ENCODE measurements around the gene TSPOAP1.

Gene TSPOAP1

GRCh38 chr17:58316260-58316960 is 12.2 kb downstream of the TSPOAP1 start:
- DNase-seq: no peak

GRCh38 chr17:58315750-58316149 is 12.8 kb downstream of the TSPOAP1 start:
- no peak for DNase-seq

- DNase-seq: peak; percentile 91
Measured at GRCh38 chr17:58315281-58315711, 13.3 kb downstream of the TSPOAP1 start.

DNA sequence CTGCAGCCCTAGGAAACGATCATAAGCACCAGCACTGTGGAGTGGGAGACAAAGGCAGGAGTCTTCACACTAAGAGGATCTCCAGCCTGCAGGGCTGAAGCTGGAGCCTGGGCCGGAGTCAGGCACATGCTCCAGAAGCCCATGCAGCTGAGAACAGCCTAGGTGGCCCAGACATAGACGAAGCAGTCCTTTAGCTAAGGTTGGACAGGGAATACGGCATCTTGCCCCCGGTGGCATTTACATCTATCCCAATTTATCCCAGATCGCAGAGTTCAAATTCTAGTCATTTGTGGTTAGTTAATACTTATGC is 13.9 kb downstream of the TSPOAP1 start:
- DNase-seq: no peak

DNA sequence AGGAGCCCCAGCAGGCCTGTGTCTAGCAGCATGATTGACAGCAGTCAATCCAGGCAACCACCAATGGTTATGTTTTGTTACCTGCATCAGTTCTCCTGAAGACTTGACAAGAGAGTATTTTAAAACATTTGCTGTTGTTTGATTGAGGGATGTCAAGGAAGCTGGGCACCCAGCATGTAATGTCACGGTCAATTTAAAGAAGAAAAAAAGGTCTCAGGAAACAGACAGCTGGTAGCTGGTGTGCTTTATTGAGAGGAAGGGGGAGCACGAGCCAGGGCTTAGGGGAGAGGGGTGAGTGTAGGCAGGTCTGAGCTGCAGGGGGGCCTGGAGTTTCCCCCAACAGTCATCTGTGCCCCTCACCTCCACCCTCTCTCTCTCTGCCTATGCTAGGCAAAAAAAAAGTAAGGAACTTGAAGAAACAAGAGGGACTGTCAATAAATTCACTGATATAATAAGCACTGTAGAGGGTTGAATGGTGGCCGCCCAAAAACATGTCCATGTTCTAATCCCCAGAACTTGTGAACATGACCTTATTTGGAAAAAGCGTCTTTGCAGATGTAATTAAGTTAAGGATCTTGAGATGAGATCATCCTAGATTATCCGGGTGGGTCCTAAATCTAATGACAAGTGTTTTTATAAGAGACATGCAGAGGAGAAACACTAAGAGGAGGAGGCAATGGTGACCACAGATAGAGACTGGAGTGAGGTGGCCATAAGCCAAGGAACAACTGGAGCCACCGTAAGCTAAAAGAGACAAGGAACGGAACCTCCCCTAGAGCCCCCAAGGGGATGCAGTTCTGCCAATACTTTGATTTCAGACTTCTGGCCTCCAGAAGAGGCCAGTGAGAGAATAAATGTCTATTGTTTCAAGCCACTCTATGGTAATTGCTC is 14.5 kb downstream of the TSPOAP1 start:
- DNase-seq: peak; percentile 95

GRCh38 chr17:58312829-58313228 is 15.8 kb downstream of the TSPOAP1 start:
- peak; percentile 26 for DNase-seq

- DNase-seq: no peak
Measured at GRCh38 chr17:58312021-58312630, 16.5 kb downstream of the TSPOAP1 start.

GRCh38 chr17:58311429-58311894 is 17.1 kb downstream of the TSPOAP1 start:
- no peak for DNase-seq

GRCh38 chr17:58310511-58311428 is 17.8 kb downstream of the TSPOAP1 start:
- peak; percentile 95 for DNase-seq

- DNase-seq: no peak
Measured at GRCh38 chr17:58309918-58310259, 18.7 kb downstream of the TSPOAP1 start.

DNA sequence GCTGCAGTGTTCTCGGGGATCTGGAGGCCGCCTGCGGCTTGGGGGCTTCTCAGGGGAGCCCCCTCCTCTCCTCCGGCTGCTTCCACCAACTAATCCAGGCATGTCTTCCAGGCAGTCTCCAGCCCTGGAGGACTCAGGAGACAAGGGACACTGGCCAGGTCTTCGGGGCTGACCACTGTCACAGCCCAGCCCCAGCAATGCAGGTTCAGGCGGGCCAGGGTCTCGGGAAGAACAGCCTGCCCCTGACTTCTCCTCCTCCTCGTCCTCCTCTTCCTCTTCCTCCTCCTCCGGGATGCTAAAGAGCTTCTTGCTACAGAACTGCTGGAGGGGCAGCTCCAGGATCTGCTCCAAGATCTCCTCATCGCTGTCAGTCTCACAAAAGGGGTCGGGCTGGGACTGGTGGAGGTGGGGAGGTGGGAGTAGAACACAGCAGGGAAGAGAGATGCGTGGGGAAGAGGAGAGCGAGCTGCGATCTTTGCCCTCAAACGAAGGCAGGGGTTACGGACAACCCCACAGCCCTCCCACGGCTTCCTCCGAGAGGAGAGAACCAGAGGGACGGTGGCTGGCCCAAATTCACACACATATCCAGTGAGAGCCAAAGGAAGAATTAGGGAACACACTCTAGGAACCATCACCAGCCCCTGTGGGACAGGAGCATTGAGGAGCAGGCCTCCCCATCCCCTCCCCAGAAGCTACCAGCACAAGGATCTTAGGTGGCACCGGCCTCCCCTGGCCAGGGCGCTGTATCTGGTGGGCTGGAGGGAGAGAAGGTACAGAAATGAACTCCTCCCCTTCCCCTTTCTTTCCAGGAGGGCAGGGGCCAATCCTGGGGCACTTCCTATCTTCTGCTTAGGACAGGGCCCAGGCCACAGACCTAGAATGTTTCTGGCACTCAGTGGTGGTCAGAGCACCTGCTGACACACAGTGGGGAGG is 19.3 kb downstream of the TSPOAP1 start:
- DNase-seq: no peak

GRCh38 chr17:58308173-58308984 is 20.2 kb downstream of the TSPOAP1 start:
- DNase-seq: no peak

DNA sequence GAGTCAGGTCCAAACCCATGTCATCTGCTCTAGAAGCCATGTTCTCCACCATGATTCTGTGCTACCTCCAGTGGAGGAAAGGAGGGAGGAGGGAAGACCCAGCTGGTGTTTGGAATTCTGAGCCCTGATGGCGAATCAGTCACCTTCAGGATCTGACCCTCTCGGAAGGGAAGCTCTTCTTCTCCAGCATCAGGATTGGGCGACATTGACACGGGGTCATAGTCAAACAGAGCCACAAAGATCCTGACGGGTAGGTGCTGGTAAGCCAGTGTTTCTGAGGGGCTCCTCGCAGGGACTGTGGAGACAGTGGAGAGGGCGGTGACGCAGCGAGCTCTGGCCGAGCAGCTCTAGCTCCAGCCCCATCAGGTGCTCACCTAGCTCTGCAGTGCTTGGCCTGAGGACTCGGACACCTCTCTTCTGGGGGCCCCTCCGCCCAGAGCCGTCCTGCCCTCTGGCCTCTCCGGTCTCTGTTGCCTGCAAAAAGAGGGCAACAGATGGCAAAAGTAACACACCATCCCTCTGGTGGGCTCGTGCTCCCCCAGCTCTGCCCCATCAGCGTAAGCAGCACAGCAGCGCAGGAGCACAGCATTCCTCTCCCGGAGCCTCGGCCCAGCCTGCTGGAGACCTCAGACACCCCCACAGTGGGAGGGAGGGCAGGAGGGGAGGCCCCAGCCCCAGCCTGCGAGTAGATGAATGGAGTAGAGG is 21.0 kb downstream of the TSPOAP1 start:
- no peak for DNase-seq

- DNase-seq: no peak
Measured at GRCh38 chr17:58306131-58306951, 22.3 kb downstream of the TSPOAP1 start.

DNA sequence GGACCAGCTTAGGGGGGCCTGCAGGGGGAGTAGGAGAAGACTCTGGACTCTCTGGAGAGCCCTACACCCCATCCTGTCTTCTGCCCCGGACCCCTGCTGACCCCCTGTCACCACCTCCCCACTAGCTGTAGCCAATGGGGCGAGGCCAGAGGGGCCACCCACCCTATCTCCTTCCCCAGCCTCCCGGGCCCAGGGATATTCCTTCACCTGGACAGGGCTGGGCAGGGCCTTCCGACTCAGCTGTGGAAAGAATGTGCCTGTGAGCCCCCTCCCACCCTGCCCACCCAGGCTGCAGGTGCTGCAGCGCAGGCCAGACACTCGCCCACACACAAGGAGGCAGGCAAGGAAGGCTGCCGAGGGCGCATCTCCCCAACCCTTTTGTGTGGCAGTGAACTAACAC is 23.0 kb downstream of the TSPOAP1 start:
- no peak for DNase-seq

DNA sequence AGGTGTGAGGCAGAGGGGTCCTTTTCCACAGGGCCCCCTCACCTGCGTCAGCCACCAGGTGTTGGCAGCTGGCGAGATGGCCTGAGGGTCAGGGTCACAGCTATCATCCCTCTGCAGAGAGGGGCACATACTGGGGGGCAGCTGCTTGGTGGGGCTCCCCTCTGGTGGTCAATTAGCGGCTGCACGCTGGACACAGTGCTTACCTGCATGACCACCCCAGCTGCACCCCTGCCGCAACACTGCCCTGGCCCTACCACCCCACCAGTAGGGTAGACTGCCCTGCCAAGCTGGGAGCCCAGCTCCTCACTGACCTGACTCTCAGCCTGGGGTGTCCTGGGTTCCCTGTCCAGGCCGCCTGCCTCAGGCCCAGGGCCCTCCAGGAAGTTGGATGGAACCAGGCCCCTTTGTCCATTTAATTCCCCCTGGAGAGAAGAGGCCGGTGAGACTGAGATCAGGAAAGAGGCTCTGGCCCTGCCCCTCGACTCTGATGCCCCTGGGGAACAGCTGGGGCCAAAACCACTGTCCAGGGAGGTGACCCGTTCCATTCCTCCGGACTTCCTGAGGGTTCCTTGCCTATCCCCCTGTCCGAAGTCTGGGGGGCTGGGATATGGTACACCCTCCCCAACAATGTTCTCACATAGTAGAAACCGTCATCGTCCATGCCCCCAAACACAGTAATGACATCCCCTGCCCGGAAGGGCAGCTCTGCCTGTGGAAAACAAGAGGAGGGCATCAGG is 23.7 kb downstream of the TSPOAP1 start:
- no peak for DNase-seq

DNA sequence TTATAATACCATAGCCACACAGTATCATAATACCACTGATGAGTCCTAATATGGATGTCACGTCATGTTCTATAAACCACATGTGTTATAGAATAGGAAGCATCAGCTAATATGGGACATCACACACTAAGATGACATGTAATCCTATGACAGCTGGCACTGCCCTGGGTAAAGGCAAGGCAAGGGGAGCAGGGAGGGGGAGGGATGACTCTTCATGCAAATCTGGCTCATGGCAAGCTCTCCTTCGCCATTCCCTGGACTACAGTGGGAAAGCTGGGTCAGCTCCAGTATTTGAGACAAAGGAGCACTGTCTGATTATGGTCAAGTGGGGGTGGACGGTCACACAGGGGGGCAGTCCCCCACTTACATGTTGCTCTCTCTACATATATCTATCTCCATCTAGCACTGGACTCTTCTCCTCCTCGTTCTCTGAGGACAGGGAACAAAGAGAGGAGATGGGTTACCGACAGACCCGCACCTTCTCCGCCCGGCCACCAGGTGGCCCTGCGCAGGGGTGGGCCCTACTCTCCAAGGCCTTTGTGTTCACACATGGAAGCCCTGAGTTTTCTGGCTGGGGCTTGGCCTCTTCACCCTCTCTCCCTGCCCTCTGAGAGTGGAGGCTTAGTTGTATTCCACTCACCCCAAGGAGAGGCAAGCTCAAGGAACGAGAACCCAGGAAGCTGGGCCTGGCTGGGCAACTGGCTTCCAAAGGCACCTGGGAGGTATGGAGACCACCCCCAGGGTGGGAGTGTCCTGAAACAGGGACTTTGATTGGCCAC is 24.4 kb downstream of the TSPOAP1 start:
- DNase-seq: peak; percentile 98
